Cardiac muscle cell (in vitro differentiated cells and primary cell): ENCODE measurements around the gene RNF213. TPM values are rescaled to one million over a fixed set of nuclear protein-coding genes. Genes with fewer than 3 reads are reported as not detected.

Experiments
- DNase-seq, 2 donors: peaks; one replicate each; pipeline versions ENCODE4 v3.0.0 to v3.0.0-alpha.2; 2010 to 2017; ENCODE audit warnings: low read depth in 1 of 2, low spot score in 1 of 2
- H3K27ac ChIP-seq: fragments of 200-600 bp; sonication (generic); 2 replicates; pipeline ENCODE4 v1.5.1; 2016
- H3K27me3 ChIP-seq: fragments of 200-600 bp; sonication (generic); 2 replicates; pipeline ENCODE4 v1.6.0; 2016; ENCODE audit warnings: control low read depth
- H3K36me3 ChIP-seq: fragments of 200-600 bp; sonication (generic); 2 replicates; pipeline ENCODE4 v1.5.1; 2016; ENCODE audit warnings: control low read depth
- H3K4me1 ChIP-seq: fragments of 200-600 bp; sonication (generic); 2 replicates; pipeline ENCODE4 v1.8.1; 2017; ENCODE audit warnings: low read depth, mild to moderate bottlenecking, mixed run types
- H3K4me3 ChIP-seq: fragments of 200-600 bp; sonication (generic); 2 replicates; pipeline ENCODE4 v1.5.1; 2016; ENCODE audit warnings: mild to moderate bottlenecking
- H3K9me3 ChIP-seq: fragments of 200-600 bp; sonication (generic); 2 replicates; pipeline ENCODE4 v1.5.1; 2017; ENCODE audit warnings: low read depth, mild to moderate bottlenecking, control low read depth
- CTCF ChIP-seq: IDR thresholded peaks from 2 replicates; pipeline ENCODE4 v1.5.1; 2012; ENCODE audit warnings: low read depth, mild to moderate bottlenecking, low read length
- polyA plus RNA-seq: library from polyadenylated mRNA; unstranded; fragments of >200 nt; fragmentation: Nextera tagmentation; extraction: Ambion mirVana; gene quantifications from 2 replicates; pipeline ENCODE4 v1.2.1, GENCODE V29; 2016
- total RNA-seq: library from RNA; depleted of rRNA; stranded (reverse); fragments of >200 nt; gene quantifications from 2 replicates; pipeline ENCODE4 v1.2.3, GENCODE V29; 2016

The RNF213 gene
- total and polyA plus RNA-seq, 2 experiments from 2014 or later = 11.5 to 24.9 TPM

DNA sequence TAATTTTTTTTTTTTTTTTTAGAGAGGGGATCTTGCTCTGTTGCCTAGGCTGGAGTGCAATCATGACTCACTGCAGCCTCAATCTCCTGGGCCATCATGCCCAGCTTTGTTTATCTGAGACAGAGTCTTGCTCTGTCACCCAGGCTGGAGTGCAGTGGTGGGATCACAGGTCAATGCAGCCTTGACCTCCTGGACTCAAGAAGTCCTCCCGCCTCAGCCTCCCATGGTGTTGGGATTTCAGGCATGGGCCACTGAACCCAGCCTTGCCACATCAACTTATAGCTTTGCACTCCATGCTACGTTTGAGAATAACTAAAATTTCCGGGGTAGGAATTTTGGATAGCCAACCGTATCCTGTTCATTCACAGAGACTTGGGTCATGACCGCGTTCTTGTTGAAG, 30.6 kb downstream of the RNF213 start:
- H3K4me1 ChIP-seq = no peaks in the 10 kb centered on the region

DNA sequence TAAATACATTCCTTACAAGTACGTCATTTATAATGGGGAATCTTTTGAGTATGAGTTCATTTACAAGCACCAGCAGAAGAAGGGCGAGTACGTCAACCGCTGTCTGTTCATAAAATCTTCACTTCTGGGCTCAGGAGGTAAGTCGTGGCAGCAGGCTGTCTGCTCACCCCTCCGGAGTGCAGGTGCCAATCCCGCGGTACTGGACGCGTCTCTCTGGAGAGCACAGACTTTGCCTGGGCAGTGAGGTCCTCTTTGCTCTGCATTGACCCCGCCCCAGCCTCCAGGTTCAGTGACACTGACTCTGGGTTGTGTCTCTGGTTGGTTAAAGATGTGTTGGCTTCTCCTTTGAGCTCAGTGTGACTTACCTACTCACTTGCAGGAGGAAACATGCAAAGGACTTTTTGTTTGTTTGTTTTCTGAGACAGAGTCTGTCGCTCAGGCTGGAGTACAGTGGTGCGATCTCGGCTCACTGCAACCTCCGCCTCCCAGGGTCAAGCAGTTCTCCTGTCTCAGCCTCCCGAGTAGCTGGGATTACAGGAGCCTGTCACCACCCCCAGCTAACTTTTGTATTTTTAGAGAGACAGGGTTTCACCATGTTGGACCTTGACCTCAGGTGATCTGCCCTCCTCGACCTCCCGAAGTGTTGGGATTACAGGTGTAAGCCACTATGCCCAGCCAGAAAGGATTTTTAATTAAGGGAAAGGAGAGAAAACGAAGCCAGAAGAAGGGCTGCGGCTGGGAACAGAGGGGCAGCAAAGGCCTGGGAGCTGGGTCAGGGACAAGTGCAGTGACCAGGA, 31.2 kb downstream of the RNF213 start:
- no peak for DNase-seq
- Histone ChIP-seq H3K4me3 (no peak overlapping the region), H3K4me1 (no peaks in the 10 kb centered on the region), H3K27ac (no peak overlapping the region), H3K36me3 (peaks cover 4% of the 10 kb centered on the region), H3K27me3 (no peaks in the 10 kb centered on the region), H3K9me3 (no peaks in the 10 kb centered on the region)
- no peak for TF ChIP-seq CTCF

More for the DNA sequence above, 30.6 kb downstream of the RNF213 start:
- TF ChIP-seq CTCF = no peak
- Histone ChIP-seq H3K36me3 (peaks cover 4% of the 10 kb centered on the region), H3K27ac (no peak overlapping the region), H3K27me3 (no peaks in the 10 kb centered on the region), H3K9me3 (no peaks in the 10 kb centered on the region), H3K4me3 (no peak overlapping the region)
- no peak for DNase-seq

DNA sequence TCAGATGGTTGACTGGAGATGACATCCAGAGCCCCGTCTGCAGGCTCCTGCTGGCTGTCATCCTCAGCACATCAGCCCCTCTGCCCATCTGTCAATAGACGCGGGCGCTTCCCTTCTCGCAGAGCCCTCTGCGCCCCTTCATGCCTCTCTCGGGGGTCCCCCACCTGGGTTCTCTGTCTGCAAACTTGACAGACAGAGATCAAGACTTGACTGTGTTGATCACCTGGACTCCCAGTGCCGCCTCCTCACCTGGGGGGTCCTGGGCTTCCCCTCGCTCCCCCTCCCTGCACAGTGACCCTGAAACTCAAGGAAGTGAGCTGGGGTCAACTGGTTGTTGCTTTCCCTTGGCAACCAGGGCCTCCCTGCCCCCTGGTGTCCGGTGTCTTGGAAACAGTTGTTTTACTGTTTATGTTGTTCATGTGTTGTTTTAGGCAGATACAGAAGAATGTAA, 31.9 kb downstream of the RNF213 start:
- H3K9me3 ChIP-seq = no peaks in the 10 kb centered on the region
- no peak overlapping the region for H3K27ac ChIP-seq
- no peak for DNase-seq
- no peaks in the 10 kb centered on the region for H3K27me3 ChIP-seq
- H3K4me1 ChIP-seq = no peaks in the 10 kb centered on the region
- peaks cover 4% of the 10 kb centered on the region for H3K36me3 ChIP-seq
- TF ChIP-seq CTCF = no peak
- H3K4me3 ChIP-seq = no peak overlapping the region

- H3K27me3 ChIP-seq = no peaks in the 10 kb centered on the region
- H3K36me3 ChIP-seq = peaks cover 8% of the 10 kb centered on the region
- no peak for DNase-seq
- H3K9me3 ChIP-seq = no peaks in the 10 kb centered on the region
- no peak overlapping the region for H3K27ac ChIP-seq
- no peaks in the 10 kb centered on the region for H3K4me1 ChIP-seq
- no peak for TF ChIP-seq CTCF
- H3K4me3 ChIP-seq = no peak overlapping the region
Measured at GRCh38 chr17:80294210-80294609, 33.6 kb downstream of the RNF213 start.

DNA sequence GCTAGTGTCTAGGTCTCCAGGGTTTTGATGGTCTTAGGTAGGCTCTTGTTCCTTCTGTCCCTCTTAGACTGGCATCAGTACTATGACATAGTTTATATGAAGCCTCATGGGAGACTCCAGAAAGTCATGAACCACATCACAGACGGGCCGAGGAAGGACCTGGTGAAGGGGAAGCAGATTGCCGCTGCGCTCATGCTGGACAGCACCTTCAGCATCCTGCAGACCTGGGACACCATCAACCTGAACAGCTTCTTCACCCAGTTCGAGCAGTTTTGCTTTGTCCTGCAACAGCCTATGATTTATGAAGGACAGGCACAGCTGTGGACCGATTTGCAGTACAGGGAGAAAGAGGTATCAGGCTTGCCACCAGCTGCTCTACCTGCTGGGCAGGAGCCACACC, 34.0 kb downstream of the RNF213 start:
- no peaks in the 10 kb centered on the region for H3K27me3 ChIP-seq
- no peak for TF ChIP-seq CTCF
- H3K4me1 ChIP-seq = no peaks in the 10 kb centered on the region
- peaks cover 8% of the 10 kb centered on the region for H3K36me3 ChIP-seq
- no peaks in the 10 kb centered on the region for H3K9me3 ChIP-seq
- DNase-seq = no peak
- H3K27ac ChIP-seq = no peak overlapping the region
- no peak overlapping the region for H3K4me3 ChIP-seq
